Measurements from ENCODE around the gene SPATA33.
"Not testable (repeated sequence)": the region's sequence is repeated elsewhere in the genome, so short reads cannot be mapped to it uniquely, and the experiment has no call there.

SPATA33 gene

GRCh38 chr16:89695086-89695874 lies 37.6 kb downstream of the SPATA33 start:
- no peak for DNase-seq

- no peak for DNase-seq
These were observed 38.4 kb downstream of the SPATA33 start for GRCh38 chr16:89695875-89696669.

GRCh38 chr16:89696670-89697128 lies 39.1 kb downstream of the SPATA33 start:
- no peak for DNase-seq

GRCh38 chr16:89697161-89697615 lies 39.6 kb downstream of the SPATA33 start:
- no peak for DNase-seq

- no peak for DNase-seq
These were observed 40.1 kb downstream of the SPATA33 start for GRCh38 chr16:89697616-89698331.

- not testable (repeated sequence) for DNase-seq
These were observed 41.1 kb downstream of the SPATA33 start for GRCh38 chr16:89698717-89699116.

- DNase-seq, result not testable (repeated sequence)
These were observed 42.0 kb downstream of the SPATA33 start for GRCh38 chr16:89699629-89700099.

GRCh38 chr16:89700100-89700648 lies 42.5 kb downstream of the SPATA33 start:
- DNase-seq, result peak; percentile 95

- no peak for DNase-seq
These were observed 43.2 kb downstream of the SPATA33 start for GRCh38 chr16:89700649-89701424.

GRCh38 chr16:89701425-89702406 lies 44.1 kb downstream of the SPATA33 start, which contains the start of gene SPATA2L:
Gene SPATA2L (minus strand): TSS chr16:89701705. CDS start chr16:89701232, 473 bp downstream.
- DNase-seq, result peak; percentile 88

GRCh38 chr16:89704281-89704680 lies 46.6 kb downstream of the SPATA33 start:
- DNase-seq, result no peak

GRCh38 chr16:89705006-89705405 lies 47.4 kb downstream of the SPATA33 start:
- DNase-seq, result no peak

- DNase-seq, result no peak
These were observed 49.1 kb downstream of the SPATA33 start for GRCh38 chr16:89706518-89707260.

GRCh38 chr16:89707695-89708094 lies 50.1 kb downstream of the SPATA33 start:
- DNase-seq, result no peak

- no peak for DNase-seq
These were observed 50.9 kb downstream of the SPATA33 start for GRCh38 chr16:89708481-89708931.

- DNase-seq, result no peak
These were observed 51.5 kb downstream of the SPATA33 start for GRCh38 chr16:89709166-89709565.

GRCh38 chr16:89709716-89710432 lies 52.2 kb downstream of the SPATA33 start:
- no peak for DNase-seq

GRCh38 chr16:89710709-89711564 lies 53.3 kb downstream of the SPATA33 start:
- no peak for DNase-seq
